Articular chondrocyte of knee joint (primary cell): Measurements from ENCODE around the gene RAB21. TPM values are rescaled to one million over a fixed set of nuclear protein-coding genes. Genes with fewer than 3 reads are reported as not detected.

Experiments
- total RNA-seq: library from RNA; depleted of rRNA; stranded (reverse); fragments of >200 nt; gene quantifications from 2 replicates; pipeline ENCODE4 v1.2.3, GENCODE V29; 2012

Gene RAB21, protein sequence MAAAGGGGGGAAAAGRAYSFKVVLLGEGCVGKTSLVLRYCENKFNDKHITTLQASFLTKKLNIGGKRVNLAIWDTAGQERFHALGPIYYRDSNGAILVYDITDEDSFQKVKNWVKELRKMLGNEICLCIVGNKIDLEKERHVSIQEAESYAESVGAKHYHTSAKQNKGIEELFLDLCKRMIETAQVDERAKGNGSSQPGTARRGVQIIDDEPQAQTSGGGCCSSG
- 51.5 and 80.0 TPM in 2 replicates for total RNA-seq

DNA sequence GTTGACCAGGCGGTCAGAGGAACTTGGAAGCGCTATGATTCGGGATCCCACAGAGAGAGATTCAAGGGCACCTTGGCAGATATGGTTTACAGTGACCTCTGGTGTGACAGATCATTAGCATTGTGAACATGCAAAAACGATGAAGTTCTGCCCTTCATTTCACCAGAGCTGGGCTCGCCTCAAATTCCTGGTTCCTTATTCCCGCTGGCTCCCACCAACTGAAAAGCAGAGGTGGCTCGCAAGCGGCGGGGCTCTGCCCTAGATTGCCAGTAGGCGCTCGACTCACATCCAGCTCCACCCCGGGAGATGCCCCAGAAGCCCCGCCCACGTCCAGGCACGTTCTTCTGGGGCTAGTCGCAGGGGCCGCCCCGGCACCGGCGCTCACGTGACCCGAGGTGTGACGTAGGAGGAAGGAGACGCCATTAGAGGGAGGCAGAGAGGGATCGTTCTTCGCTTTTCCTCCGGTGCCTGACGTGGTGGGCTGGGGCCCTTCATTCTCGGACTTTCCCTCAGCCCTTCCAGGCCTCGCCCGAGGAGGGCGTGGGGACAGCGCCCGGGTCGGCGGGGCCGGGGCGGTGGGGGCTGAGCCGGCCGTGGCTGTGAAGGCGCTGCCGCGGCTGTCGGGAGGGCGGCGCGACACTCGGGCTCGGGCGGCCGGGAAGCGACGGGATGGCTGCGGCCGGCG lies at the start of gene RAB21:
RAB21 (plus strand) TSS at position 403 of the 685 bp plus-strand sequence; CDS start at position 670, 267 bp downstream.

Other genes with a start within 250 kb of the RAB21 start
- gene ZFC3H1, start 91.0 kb upstream of the RAB21 start, total RNA-seq = 59.3 and 66.0 TPM in 2 replicates
- 4.3 and 10.6 TPM in 2 replicates for gene THAP2, start 90.6 kb upstream of the RAB21 start, total RNA-seq
- gene TMEM19, start 68.8 kb upstream of the RAB21 start, total RNA-seq = 35.5 and 40.5 TPM in 2 replicates
- 43.1 and 49.8 TPM in 2 replicates for gene TBC1D15, start 84.9 kb downstream of the RAB21 start, total RNA-seq
- gene TPH2, start 184.0 kb downstream of the RAB21 start, total RNA-seq = not detected in 2 replicates